Measurements from ENCODE around the gene HID1. TPM values are rescaled to one million over a fixed set of nuclear protein-coding genes. Genes with fewer than 3 reads are reported as not detected.

The HID1 gene, protein sequence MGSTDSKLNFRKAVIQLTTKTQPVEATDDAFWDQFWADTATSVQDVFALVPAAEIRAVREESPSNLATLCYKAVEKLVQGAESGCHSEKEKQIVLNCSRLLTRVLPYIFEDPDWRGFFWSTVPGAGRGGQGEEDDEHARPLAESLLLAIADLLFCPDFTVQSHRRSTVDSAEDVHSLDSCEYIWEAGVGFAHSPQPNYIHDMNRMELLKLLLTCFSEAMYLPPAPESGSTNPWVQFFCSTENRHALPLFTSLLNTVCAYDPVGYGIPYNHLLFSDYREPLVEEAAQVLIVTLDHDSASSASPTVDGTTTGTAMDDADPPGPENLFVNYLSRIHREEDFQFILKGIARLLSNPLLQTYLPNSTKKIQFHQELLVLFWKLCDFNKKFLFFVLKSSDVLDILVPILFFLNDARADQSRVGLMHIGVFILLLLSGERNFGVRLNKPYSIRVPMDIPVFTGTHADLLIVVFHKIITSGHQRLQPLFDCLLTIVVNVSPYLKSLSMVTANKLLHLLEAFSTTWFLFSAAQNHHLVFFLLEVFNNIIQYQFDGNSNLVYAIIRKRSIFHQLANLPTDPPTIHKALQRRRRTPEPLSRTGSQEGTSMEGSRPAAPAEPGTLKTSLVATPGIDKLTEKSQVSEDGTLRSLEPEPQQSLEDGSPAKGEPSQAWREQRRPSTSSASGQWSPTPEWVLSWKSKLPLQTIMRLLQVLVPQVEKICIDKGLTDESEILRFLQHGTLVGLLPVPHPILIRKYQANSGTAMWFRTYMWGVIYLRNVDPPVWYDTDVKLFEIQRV
- 10 to 100 TPM in 1 of 4 donors, 1 to 10 TPM in 3; 4.0 to 24.1 (median 6.1) TPM for total RNA-seq

DNA sequence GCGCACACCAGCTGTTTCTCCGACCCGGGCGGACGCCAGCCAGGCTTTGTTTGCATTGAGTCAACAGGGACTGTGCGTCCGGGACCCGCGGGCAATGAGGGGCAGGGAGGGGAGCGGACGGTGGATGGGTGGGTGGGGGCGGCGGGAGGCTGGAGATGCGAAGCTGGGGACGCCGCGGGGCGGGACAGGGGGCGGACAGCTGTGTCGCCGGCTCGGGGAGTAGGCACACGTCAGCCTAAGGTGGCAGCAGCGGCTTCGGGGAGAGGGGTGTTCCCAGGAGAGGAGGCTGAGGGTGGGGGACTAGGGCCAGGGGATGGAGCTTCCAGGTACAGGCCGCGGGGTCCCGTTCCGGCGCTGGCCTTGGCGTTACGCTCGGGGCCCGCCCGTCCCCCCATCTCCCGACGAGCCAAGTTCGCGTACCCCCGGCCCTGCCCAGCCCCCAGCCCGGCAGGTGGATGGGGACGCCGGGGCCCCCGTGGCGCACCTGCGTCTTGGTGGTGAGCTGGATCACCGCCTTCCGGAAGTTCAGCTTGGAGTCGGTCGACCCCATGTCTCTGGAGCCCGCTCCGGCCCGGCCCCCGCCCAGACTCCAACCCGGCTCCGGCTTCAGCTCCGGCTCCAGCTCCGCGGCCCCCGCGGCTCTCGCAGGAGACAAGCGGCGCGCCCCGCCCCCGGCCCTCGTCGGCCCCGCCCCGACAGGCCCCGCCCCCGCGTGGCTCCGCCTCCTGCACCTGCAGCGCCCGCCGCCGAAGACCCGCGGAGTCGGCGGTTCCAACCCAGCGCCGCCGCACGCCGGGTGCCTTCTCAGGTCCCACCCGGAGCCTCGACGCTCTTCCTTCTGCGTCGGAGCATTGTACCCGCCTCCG is at the start of gene HID1:
TSS of gene HID1 (minus strand) at position 653 of the 866 bp plus-strand sequence. CDS start at position 550, 103 bp downstream.
- no peak for DNase-seq (ENCODE audit: low spot score)
- TF ChIP-seq, protein P1, sequence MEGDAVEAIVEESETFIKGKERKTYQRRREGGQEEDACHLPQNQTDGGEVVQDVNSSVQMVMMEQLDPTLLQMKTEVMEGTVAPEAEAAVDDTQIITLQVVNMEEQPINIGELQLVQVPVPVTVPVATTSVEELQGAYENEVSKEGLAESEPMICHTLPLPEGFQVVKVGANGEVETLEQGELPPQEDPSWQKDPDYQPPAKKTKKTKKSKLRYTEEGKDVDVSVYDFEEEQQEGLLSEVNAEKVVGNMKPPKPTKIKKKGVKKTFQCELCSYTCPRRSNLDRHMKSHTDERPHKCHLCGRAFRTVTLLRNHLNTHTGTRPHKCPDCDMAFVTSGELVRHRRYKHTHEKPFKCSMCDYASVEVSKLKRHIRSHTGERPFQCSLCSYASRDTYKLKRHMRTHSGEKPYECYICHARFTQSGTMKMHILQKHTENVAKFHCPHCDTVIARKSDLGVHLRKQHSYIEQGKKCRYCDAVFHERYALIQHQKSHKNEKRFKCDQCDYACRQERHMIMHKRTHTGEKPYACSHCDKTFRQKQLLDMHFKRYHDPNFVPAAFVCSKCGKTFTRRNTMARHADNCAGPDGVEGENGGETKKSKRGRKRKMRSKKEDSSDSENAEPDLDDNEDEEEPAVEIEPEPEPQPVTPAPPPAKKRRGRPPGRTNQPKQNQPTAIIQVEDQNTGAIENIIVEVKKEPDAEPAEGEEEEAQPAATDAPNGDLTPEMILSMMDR (IDR thresholded peaks at IDR 0.05) = no peak
- peak; percentile 73 for ATAC-seq (ENCODE audit: low FRiP score)

DNA sequence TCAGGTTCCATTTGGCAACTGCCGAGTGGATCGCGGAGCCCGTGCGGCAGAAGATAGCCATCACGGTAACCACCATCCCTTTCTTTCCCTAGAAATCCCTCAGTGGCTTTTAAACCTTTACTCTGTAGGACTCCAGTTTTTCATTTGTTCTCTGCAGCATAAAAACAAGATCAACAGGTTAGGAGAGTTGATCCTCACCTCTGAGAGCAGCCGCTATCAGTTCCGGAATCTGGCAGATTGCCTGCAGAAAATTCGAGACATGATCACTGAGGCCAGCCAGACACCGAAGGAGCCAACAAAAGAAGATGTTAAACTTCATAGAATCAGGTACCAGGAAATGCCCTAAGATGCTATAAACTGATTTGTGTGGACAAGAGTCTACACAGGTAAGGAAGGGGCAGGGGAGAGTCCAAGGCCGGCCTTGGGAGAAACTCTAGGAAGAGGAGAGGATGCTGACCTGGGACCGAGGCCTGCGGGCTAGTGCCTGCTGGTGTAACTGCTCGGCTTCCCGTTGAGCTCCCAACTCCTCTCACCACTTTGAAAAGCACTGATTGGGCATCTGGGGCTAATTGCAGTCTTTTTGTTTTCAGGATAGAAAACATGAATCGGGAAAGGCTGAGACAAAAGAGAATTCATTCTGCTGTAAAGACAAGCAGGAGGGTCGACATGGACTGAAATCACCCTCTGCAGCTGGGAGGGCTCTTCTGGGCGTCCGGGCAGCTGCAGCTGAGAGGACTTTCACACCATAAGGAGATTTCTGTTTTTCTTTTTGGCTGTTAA is 48.0 kb upstream of the HID1 start:
- no peak for ATAC-seq (ENCODE audit: low FRiP score)
- TF ChIP-seq, protein P1 (IDR thresholded peaks at IDR 0.05) = no peak
- DNase-seq (ENCODE audit: low spot score) = no peak

DNA sequence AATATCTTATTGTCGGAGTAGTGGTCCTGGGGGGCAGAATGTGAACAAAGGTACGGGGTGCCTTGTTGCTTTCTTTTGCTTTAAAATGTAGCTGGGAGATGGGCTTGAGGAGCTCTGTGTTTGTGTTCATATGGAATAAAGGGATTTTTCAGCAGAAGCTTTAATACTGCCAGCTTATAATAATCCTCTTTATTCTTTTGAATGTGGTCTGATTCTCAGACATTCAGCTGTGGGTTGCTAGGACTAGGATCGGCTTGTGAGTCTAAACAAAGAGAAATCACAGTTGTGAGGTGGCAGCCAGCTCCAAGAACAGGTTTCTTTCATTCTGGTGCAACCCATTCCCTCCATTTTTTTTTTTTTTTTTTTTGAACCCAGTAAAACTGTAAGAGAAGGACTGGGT is 47.2 kb upstream of the HID1 start:
- DNase-seq (ENCODE audit: low spot score) = no peak
- TF ChIP-seq, protein P1 (IDR thresholded peaks at IDR 0.05) = no peak
- ATAC-seq (ENCODE audit: low FRiP score) = no peak

DNA sequence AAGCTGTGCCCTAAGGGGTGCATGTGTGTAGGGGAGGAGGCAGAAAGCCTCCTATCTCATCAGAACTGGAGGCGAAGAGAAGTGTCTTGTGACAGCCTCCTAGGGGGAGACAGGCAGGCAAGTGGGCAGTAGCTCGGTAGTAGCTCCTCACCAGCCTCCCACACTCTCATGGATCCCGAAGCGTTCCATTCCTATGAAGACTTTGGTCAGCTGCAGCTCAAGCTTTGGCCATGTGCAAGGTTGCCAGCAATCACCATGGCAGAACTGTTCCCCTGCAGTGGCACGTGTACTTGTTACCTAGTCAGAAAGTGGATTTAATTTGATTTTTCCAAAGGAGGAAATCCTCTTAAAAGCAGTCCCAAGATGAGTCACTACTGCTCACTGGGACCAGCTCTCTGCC is 46.6 kb upstream of the HID1 start:
- TF ChIP-seq, protein P1 (IDR thresholded peaks at IDR 0.05) = no peak
- ATAC-seq (ENCODE audit: low FRiP score) (no peak), DNase-seq (ENCODE audit: low spot score) (no peak)

DNA sequence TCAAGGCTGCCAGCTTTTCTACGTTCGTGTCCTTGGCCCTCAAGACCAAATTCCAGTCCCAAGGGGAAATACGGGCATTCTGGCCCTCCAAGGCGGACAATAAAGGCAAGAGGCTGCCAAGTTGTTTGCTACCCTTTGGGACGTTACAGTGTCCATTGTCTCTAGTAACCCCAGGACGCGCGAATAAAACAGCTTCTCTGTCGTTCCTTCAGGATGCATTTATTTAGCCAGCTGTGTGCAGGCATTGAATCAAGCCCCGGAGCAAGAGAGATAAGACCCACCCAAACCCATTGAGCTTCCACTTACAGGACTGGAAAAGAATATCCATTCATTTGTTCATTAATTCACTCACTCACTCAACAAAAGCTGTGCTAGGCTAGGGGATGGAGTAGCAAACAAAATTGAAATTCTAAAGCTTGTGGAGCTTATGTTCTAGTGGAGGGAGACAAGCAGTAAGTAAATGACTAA is 40.6 kb upstream of the HID1 start:
- ATAC-seq (ENCODE audit: low FRiP score) = no peak
- TF ChIP-seq, protein P1 (IDR thresholded peaks at IDR 0.05) = no peak
- no peak for DNase-seq (ENCODE audit: low spot score)

Measured in omental fat pad (tissue), 4 donors.